KOPT-K1 (cell line): ENCODE measurements around the gene OGT.
"Not testable (repeated sequence)": the region's sequence is repeated elsewhere in the genome, so short reads cannot be mapped to it uniquely, and the experiment has no call there.

ENCODE experiments used
- H3K27ac ChIP-seq: fragments of 200-600 bp; sonication (generic); 2 replicates; pipeline ENCODE4 v1.5.1; 2016; ENCODE audit warnings: antibody characterized with exemption, mild to moderate bottlenecking, low read depth, low read length; ENCODE audit not compliant: poor library complexity, severe bottlenecking
- H3K36me3 ChIP-seq: fragments of 200-600 bp; sonication (generic); 2 replicates; pipeline ENCODE4 v1.5.1; 2017; ENCODE audit warnings: antibody characterized with exemption, mild to moderate bottlenecking, low read length, moderate library complexity; ENCODE audit not compliant: insufficient read depth
- H3K9me3 ChIP-seq: fragments of 200-600 bp; sonication (generic); 2 replicates; pipeline ENCODE4 v1.5.1; 2017; ENCODE audit warnings: antibody characterized with exemption, low read length, mild to moderate bottlenecking; ENCODE audit not compliant: insufficient read depth, poor library complexity, severe bottlenecking

The OGT gene

DNA sequence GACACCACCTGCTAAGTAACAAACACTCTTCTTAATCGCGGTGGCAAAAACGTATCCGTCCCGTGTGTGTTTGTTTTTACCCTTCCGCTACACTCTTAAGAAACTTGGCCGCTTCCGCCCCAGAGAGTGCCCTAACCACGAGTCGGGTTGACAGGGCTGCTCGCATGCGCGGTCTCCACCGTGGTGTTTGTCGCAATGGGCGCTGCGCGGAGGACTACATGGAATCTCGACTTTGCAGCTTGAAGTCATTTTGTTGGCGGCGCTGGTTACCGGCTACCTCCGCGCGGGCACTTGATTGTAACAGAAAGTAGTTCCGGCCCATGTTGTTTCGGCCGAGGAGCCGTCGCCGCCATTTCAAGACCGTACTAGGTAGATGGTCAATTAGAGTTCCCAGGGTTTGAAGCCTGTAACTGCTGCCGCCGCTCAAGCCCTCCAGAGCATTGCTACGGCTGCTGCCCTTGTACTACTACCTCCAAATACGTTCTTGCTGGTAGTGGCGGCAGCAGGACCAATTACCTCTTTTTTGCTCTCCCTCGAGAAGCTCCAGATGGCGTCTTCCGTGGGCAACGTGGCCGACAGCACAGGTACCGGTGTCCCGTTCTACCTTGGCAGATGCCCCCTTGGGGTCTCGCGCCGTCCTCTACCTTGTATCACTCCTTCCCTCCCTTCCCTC, at the start of gene OGT:
Gene OGT, plus strand, starts transcription at position 352 of the 673 bp plus-strand sequence. Its CDS starts 196 bp downstream, at position 548.
- H3K36me3 ChIP-seq = peaks cover 18% of the 10 kb centered on the region
- H3K9me3 ChIP-seq = no peaks in the 10 kb centered on the region
- peak within 1 kb of the TSS; percentile 93 for H3K27ac ChIP-seq

DNA sequence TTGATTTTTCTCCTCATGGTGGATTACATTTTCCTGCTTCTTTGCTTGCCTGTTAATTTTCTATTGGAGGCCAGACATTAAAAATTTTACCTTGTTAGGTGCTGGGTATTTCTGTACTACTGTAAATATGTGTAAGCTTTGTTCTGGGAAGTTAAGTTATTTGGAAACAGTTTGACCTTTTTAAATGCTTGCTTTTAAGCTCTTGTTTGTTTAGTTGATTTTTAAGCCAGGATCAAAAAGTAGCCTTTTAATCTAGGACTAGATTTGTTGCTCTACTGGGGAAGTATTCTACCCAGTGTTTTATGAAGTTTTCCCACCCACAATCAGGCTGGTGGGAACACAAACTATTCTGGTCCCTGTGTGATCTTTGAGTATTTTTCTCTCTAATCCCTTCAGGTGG, 45.1 kb upstream of the OGT start:
- Histone ChIP-seq H3K9me3 (no peaks in the 10 kb centered on the region), H3K27ac (no peak overlapping the region), H3K36me3 (no peaks in the 10 kb centered on the region)

DNA sequence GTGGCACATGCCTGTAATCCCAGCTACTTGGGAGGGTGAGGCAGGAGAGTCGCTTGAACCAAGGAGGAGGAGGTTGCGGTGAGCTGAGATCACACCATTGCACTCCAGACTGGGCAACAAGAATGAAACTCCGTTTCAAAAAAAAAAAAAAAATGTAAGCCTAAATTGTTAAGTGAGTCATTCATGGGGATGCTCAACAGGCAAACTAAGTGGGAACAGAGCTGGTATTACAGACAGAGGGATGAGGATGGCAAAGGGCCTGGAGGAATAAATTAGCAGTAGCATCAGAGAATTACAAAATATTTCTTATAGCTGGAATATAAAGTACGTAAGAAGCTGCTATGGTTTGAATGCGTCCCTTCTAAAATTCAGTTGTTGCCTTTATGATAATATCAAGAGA, 43.4 kb upstream of the OGT start:
- no peak overlapping the region for H3K27ac ChIP-seq
- H3K36me3 ChIP-seq = no peaks in the 10 kb centered on the region
- H3K9me3 ChIP-seq = no peaks in the 10 kb centered on the region

DNA sequence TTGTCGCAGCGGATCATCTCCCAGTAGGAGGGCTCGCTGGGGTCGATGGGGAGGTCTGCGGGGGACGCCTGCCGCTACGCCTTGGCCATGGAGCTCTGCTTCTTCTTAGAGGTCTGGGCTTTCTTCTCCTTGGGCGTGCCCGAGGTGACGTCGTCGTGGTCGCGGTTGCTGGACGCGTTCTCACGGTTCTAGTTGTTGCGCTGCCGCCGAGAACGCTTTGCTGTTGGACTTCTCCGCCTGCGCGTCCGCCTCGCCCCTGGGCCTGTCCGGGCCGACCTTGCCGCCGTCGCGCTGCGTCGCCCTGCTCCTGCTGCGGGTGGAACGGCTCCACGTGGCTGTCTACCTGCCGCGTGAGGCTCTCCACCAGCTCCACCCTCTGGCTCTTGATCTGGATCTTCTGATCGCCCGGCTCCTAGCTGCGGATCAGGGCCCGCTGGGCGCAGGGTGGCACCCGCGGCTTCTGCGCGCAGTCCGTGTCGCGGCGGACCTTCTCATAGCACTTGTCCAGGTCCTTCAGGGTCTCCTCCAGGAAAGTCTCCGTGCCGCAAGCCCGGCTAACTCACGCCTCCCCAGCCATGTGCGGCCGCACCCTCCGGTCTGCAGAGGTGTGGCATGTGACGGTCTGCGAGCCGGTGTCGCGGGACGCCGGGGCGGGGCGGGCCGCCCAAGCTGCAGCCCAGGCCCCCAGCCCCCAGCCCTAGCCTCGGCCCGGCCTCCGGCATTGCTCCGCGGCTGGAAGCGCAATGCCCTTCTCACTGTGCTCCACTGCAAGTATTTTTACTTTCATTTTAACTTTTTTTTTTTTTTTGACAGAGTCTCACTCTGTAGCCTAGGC, 40.5 kb upstream of the OGT start:
- no peaks in the 10 kb centered on the region for H3K9me3 ChIP-seq
- H3K27ac ChIP-seq = no peak overlapping the region
- no peaks in the 10 kb centered on the region for H3K36me3 ChIP-seq

DNA sequence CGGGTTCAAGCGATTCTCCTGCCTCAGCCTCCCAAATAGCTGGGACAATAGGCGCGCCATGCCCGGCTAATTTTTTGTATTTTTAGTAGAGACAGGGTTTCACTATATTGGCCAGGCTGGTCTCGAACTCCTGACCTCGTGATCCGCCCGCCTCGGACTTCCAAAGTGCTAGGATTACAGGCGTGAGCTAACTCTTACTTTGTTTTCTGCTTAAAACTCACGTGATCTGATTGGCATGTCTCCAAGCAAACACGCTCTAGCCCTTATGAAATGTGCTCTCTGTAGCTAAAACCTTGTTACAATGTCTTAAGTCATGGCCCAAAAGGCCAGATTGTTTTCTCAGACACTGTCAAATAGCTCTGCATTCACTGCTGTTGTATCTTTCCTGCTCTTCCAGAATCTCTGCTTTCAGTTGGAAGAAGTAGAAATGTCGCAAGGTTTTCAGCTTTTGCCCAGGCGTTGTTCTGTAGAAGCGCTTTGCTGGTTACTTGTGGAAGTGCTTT, 39.7 kb upstream of the OGT start:
- Histone ChIP-seq H3K9me3 (no peaks in the 10 kb centered on the region), H3K27ac (no peak overlapping the region), H3K36me3 (no peaks in the 10 kb centered on the region)

DNA sequence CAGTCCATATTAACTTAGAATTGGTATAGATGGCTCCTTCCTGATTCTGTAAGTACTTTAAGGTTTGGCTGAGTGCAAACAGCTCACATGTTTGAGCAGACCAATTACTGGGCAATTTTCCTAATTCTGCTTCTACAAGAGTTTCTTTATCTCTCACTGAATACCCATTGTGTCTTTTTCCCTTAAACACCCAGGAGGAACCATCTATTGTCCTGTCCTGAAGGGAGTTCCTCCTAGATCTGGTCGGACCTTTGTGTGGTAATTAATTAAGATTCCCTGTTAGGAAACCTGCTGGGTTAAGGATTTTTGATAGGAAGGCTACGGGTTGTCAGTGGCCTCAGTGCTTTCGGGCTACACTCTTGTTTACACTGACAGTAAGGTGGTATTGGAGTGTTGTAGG, 36.9 kb upstream of the OGT start:
- not testable (repeated sequence) for H3K27ac ChIP-seq, H3K9me3 ChIP-seq, H3K36me3 ChIP-seq

DNA sequence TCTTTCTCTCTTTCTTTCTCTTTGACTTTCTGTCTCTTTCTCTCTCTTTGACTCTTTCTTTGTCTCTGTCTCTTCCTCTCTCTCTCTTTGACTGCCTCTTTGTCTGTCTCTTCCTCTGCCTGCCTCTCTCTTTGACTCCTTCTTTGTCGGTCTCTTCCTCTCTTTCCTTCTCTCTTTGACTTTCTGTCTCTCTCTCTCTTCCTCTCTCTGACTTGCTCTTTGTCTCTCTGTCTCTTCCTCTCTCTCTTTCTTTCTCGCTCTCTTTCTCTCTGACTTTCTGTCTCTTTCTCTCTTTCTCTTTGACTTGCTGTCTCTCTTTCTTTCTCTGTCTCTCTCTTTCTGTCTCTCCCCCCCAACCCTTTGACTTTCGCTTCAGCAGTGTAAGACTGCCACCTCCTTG, 36.4 kb upstream of the OGT start:
- no peak overlapping the region for H3K27ac ChIP-seq
- no peaks in the 10 kb centered on the region for H3K36me3 ChIP-seq
- H3K9me3 ChIP-seq = no peaks in the 10 kb centered on the region

DNA sequence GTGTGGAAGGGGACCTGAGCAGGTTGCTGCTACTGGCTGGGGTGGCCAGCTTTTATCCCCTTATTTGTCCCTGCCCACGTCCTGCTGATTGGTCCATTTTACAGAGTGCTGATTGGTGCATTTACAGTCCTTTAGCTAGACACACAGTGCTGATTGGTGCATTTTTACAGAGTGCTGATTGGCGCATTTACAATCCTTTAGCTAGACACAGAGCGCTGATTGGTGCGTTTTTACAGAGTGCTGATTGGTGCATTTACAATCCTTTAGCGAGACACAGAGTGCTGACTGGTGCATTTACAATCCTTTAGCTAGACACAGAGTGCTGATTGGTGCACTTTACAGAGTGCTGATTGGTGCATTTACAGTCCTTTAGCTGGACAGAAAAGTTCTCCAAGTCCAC, 30.8 kb upstream of the OGT start:
- H3K9me3 ChIP-seq, H3K27ac ChIP-seq, H3K36me3 ChIP-seq: not testable (repeated sequence)

DNA sequence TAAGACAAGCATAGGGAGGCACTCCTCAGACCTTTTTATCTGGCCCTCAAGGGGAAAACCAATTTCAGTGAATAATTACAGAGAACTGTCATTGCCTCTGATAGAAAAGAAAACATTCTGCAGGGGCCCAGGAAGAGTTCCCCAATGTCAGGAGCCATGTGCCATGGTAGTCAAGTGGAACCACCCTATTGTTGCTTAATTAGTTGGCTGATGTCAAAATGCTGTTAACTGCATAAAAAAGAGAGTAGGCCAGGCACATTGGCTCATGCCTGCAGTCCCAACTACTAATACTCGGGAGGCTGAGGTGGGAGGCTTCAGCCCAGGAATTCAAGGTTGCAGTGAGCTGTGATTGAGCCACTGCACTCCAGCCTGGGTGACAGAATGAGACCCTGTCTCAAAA, 28.6 kb upstream of the OGT start:
- H3K36me3 ChIP-seq = no peaks in the 10 kb centered on the region
- no peak overlapping the region for H3K27ac ChIP-seq
- no peaks in the 10 kb centered on the region for H3K9me3 ChIP-seq

DNA sequence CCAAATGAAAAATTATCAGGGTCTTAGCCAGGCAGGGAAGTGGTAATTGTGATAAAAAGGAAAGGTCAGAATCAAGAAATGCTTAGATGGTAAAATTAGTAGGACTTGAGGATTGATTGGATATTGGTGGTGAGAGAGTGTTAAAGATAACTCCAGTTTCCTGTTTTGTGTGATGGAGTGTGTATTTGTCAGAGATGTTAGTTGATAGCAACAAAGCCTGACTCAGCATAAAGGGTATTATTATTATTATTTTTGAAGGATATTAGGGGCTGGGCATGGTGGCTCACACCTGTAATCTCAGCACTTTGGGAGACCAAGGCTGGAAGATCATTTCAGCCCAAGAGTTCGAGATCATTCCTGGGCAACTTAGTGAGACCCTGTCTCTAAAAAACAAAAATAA, 23.6 kb upstream of the OGT start:
- no peak overlapping the region for H3K27ac ChIP-seq
- H3K36me3 ChIP-seq = no peaks in the 10 kb centered on the region
- H3K9me3 ChIP-seq = no peaks in the 10 kb centered on the region

DNA sequence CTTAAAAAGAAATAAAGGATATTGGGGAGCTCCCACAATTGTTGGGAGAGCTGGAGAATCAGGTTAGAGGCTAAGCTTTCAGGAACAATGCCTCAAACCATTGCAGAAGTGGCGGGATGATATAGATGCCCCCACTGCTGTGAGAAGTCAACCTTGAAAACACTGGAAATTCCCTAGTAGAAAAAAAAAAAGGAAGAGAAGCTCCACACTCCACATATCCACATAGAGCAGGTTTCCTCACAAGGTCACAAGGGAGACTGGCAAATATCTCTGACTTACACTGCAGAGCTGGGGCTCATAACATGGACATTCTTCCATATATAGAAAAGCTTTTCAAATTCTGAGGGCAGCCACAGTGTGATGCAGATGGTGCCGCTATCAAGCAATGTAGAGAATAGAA, 22.7 kb upstream of the OGT start:
- Histone ChIP-seq H3K9me3 (no peaks in the 10 kb centered on the region), H3K36me3 (no peaks in the 10 kb centered on the region)

DNA sequence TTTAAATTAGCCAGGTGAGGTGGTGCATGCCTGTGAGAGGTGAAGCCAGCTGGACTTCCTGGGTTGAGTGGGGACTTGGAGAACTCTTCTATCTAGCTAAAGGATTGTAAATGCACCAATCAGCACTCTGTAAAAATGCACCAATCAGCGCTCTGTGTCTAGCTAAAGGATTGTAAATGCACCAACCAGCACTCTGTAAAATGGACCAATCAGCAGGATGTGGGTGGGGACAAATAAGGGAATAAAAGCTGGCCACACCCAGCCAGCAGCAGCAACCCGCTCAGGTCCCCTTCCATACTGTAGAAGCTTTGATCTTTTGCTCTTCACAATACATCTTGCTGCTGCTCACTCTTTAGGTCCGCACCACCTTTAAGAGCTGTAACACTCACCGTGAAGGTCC, 19.2 kb upstream of the OGT start:
- not testable (repeated sequence) for H3K9me3 ChIP-seq, H3K27ac ChIP-seq, H3K36me3 ChIP-seq

More for the DNA sequence above, 22.7 kb upstream of the OGT start:
- H3K27ac ChIP-seq = no peak overlapping the region

DNA sequence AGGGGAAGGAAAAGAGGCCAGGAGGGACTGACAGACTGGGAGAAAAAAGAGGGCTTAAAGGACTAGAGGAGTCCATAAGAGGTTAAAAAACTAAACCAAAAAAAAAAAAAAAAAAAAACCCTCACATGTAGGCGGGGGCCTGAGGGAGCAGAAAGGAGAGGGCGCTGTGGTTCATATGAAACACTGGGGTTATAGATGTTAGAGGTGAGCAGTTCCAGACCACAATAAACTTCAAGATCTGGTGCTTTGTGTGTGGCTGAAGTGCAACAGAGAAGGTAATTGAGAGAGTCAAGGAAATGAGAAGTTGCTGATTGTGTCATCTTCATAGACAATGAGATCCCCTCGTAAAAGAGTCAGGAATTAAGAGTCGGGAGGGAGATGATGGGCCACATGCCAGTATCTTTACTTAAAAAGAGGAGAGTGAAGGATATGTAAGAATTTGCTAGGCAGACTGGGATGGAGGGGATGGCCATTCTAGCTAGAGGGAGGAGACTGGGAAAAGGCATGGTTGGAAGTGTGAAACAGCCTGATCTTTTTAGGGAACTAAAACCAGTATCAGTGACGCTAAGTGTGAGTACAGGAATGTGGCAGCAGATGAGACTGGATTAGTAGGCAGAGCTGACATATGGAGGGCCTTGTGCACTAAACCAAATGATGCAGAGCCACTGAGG, 18.4 kb upstream of the OGT start:
- H3K9me3 ChIP-seq = no peaks in the 10 kb centered on the region

DNA sequence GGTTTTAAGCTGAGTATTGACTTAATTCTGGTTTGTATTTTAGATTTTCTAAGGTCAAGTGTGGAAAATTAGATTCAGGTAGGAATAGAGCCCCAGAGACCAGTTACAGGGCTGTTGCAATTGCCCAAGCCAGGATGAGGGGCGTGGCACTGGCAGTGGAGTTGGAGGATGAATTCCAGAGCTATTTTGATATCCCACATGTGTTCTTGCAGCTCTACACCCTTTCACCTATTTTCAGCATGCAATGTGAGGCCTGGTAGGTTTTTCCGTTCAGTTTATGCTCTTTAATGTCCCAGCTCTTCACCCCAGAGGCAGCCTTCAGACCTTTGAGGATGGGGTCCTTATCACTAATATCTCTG, 17.9 kb upstream of the OGT start:
- Histone ChIP-seq H3K36me3 (no peaks in the 10 kb centered on the region), H3K9me3 (no peaks in the 10 kb centered on the region), H3K27ac (no peak overlapping the region)

More for the DNA sequence above, 18.4 kb upstream of the OGT start:
- H3K36me3 ChIP-seq = no peaks in the 10 kb centered on the region
- no peak overlapping the region for H3K27ac ChIP-seq

DNA sequence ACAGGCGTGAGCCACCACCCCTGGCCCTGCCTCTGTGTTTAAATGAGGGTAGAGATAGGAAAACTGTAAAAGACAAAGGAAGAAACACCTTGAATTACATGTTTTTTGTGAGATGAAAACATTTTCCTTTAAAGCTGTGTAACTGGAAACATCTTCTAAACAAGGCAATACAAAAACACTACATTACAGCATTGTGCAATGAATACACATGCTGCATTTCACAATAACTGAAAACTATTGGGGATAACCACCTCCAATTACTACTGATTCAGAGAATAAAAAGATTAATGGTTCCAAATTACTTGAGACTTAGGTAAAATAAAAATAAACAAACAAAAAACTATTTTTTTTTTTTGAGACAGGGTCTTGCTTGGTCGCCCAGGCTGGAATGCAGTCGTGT, 7.6 kb upstream of the OGT start:
- no peak overlapping the region for H3K27ac ChIP-seq
- no peaks in the 10 kb centered on the region for H3K9me3 ChIP-seq
- no peaks in the 10 kb centered on the region for H3K36me3 ChIP-seq
